ENCODE data around the gene NUB1. TPM values are rescaled to one million over a fixed set of nuclear protein-coding genes. Genes with fewer than 3 reads are reported as not detected.

The NUB1 gene
- total and polyA plus RNA-seq, 11 donors = 22.6 to 56.3 (median 39.4) TPM

DNA sequence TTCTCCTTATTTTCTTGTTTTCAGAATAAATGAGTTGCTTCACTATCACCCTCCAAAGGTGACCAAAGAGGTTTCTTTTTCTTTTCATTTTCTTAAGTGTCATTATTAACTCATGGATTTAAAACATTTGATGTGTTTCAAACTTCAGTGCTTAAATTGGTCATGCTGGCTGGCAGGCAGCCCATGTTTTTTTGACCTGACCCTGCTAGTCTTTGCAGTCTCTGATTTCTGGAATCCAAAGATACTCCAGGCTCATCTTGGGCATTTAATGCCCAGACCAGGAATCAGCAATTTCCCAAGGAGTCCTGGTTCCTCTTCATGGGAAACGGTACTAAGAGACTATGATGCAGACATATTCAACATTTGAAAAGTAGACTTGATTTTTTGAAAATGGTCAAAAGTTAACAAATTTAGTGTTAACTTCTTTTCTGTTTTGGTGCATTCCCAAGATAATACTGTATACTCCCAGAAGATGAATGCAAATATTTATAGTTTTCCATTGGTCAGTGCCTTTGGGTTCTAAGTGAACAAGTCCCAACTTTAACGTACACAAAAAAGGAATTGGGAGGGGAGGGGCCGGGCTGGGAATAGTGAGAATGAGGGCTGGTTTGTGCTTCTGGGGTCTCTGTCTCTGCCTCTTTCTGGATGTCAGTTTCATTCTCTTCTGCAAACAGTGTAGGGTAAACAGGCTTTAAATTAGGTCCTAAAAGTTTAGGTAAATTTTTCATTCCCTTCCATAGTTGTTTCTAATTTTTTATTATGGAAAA, 19.8 kb downstream of the NUB1 start:
- TF ChIP-seq, protein P1, sequence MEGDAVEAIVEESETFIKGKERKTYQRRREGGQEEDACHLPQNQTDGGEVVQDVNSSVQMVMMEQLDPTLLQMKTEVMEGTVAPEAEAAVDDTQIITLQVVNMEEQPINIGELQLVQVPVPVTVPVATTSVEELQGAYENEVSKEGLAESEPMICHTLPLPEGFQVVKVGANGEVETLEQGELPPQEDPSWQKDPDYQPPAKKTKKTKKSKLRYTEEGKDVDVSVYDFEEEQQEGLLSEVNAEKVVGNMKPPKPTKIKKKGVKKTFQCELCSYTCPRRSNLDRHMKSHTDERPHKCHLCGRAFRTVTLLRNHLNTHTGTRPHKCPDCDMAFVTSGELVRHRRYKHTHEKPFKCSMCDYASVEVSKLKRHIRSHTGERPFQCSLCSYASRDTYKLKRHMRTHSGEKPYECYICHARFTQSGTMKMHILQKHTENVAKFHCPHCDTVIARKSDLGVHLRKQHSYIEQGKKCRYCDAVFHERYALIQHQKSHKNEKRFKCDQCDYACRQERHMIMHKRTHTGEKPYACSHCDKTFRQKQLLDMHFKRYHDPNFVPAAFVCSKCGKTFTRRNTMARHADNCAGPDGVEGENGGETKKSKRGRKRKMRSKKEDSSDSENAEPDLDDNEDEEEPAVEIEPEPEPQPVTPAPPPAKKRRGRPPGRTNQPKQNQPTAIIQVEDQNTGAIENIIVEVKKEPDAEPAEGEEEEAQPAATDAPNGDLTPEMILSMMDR (IDR thresholded peaks at IDR 0.05) = no peak
- no peak for TF ChIP-seq POLR2A (IDR thresholded peaks at IDR 0.05)
- ATAC-seq (no peak), DNase-seq (no peak)
- no peak overlapping the region for H3K4me3 ChIP-seq
- H3K4me1 ChIP-seq = peaks cover 0 to 4% (median 0%) of the 10 kb centered on the region in 12 donors
- H3K36me3 ChIP-seq = peaks cover 0 to 81% (median 73%) of the 10 kb centered on the region in 9 donors
- intact Hi-C loops (cut with DNase I) = loop anchor here in 1 of 10 donors (10.0 kb wide), 1 partner anchor 193 kb away; no protein-coding TSS in a partner anchor
- no peaks in the 10 kb centered on the region for H3K27me3 ChIP-seq
- H3K27ac ChIP-seq = no peak overlapping the region
- WGBS, 4 donors = 87 to 90% (median 90%) methylated on average over 3 of the region's 3 CpGs
- peaks cover 0 to 3% (median 0%) of the 10 kb centered on the region in 12 donors for H3K9me3 ChIP-seq

DNA sequence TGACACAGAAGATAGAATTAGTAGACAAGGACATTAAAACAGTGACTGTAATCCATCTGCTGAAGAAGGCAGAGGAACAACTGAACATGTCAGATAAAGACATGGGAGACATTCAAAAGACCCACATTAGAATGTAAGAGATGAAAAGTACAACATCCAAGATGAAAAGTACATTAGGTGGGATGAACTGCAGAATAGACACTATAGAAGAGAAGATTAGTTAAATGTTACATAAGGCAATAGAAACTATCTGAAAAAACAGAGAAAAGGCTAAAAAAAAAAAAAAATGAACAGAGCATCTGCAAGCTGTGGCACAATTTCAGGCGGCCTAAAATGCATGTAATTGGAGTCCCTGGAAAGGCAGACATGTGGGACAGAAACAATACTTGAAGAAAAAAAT, 21.6 kb downstream of the NUB1 start:
- peaks cover 0 to 15% (median 2%) of the 10 kb centered on the region in 12 donors for H3K4me1 ChIP-seq
- ATAC-seq (no peak), DNase-seq (no peak)
- H3K27me3 ChIP-seq = no peaks in the 10 kb centered on the region
- peaks cover 0 to 73% (median 59%) of the 10 kb centered on the region in 9 donors for H3K36me3 ChIP-seq
- no peak overlapping the region for H3K4me3 ChIP-seq
- WGBS, 4 donors = 90 to 98% (median 96%) methylated on average over 1 of the region's 1 CpG
- H3K27ac ChIP-seq = no peak overlapping the region
- TF ChIP-seq POLR2A (IDR thresholded peaks at IDR 0.05) = no peak
- TF ChIP-seq, protein P1 (IDR thresholded peaks at IDR 0.05) = no peak
- intact Hi-C loops (cut with DNase I) = loop anchor here in 1 of 10 donors (10.0 kb wide), 1 partner anchor 192 kb away; no protein-coding TSS in a partner anchor
- peaks cover 0 to 3% (median 0%) of the 10 kb centered on the region in 12 donors for H3K9me3 ChIP-seq

DNA sequence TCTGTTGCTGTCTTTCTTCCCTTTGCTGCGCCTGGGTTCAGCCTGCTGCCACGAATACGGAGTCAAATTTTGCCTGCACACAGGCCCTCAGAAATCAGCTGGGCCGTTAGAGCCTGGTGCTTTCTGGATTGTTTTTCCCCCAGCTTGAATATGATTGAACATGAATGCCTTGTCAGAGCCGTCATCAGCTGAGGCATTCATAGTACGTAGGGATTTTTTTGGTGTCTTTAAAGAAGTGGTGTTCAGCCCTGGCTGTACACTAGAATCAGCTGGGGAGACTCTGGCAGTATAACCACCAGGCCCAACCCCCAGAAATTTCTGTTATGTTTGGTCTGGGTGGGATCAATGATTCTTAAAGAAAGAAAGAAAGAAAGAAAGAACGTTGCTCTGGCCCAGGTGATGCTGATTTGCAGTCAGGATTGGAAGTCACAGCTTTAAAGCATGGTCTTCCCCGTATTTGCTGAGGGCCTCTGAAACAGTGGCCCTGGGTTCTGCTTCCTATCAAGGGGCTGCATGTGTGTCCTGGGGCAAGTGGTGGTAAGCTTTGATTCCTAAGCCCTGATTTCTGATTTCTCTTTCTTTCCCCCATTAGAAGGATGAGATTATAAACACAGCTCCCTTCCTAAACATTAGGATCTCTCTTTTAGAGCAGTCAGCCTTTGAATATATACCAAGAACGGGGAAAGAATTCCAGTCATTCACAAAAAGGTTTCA, 24.7 kb downstream of the NUB1 start:
- Histone ChIP-seq H3K9me3 (peaks cover 0 to 3% (median 0%) of the 10 kb centered on the region in 12 donors), H3K4me1 (peaks cover 0 to 17% (median 6%) of the 10 kb centered on the region in 12 donors), H3K27ac (peak overlapping the region in 3 of 12 donors; percentile 34 to 63 (median 38)), H3K27me3 (no peaks in the 10 kb centered on the region), H3K36me3 (peaks cover 0 to 70% (median 58%) of the 10 kb centered on the region in 9 donors), H3K4me3 (no peak overlapping the region)
- TF ChIP-seq POLR2A (IDR thresholded peaks at IDR 0.05) = no peak
- TF ChIP-seq, protein P1 (IDR thresholded peaks at IDR 0.05) = no peak
- intact Hi-C loops (cut with DNase I) = loop anchor here in 7 of 10 donors (1.0 to 10.0 kb wide), 6 partner anchors 81 to 391 kb away; partner anchors contain the start of gene RHEB (in 1 of the 7)
- no peak for DNase-seq
- ATAC-seq = peak in 1 of 4 donors; percentile 3
- WGBS, 4 donors = 74 to 86% (median 81%) methylated on average over 9 of the region's 9 CpGs

DNA sequence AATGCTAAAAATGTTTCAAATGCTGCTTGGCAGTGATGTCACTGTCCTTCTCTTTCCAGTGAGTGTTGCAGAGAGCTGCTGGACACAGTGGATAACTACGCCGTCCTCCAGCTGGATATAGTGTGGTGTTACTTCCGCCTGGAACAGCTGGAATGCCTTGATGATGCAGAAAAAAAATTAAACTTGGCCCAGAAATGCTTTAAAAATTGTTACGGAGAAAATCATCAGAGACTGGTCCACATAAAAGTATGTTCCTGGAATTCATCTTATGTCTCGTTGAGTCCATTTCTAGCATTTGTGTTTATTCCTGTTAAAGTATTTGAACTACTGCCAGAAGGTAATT, 25.2 kb downstream of the NUB1 start:
- ATAC-seq (peak; percentile 47 to 85 (median 78)), DNase-seq (no peak)
- Histone ChIP-seq H3K4me1 (peaks cover 0 to 17% (median 6%) of the 10 kb centered on the region in 12 donors), H3K27ac (peak overlapping the region in 3 of 12 donors; percentile 34 to 63 (median 38)), H3K4me3 (no peak overlapping the region), H3K36me3 (peaks cover 0 to 70% (median 58%) of the 10 kb centered on the region in 9 donors), H3K27me3 (no peaks in the 10 kb centered on the region), H3K9me3 (peaks cover 0 to 3% (median 0%) of the 10 kb centered on the region in 12 donors)
- intact Hi-C loops (cut with DNase I) = loop anchor here in 7 of 10 donors (1.0 to 10.0 kb wide), 7 partner anchors 80 to 390 kb away; partner anchors contain the start of gene RHEB (in 1 of the 7)
- WGBS, 4 donors = 54 to 70% (median 69%) methylated on average over 5 of the region's 5 CpGs
- no peak for TF ChIP-seq POLR2A (IDR thresholded peaks at IDR 0.05)
- TF ChIP-seq, protein P1 (IDR thresholded peaks at IDR 0.05) = no peak

Data from heart left ventricle (tissue), 16 donors.